Measurements from ENCODE around the gene COX5B.

DNA sequence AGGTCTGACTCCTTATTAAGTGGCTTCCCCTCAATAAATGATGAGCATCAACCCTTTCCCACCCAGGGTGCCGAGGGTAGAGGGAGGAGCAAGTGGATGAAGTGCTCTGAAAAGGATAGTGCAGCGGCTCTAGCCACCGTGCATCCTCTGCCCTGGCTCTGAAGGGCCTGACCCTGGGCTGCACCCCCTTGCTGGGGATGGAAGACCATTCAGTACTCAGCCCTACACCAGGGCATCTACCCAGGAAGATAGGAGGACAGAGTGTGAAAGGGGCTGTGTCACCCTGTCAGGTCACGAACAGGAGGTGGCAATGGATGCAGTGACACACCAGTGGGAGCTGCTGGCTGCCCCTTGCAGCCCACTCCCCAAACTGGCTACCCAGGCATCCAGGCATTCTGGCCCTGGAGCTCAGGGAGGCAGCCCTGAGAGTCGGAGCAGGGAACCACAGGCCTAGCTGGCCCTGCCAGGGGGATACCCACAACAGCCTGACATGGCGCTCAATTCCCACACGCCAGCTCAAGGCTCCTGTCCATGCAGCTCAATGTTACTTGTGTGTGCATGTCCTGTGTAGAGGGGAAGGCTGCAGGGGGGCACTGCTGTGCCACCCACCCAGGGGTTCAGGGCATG is 10.4 kb downstream of the COX5B start:
- TF ChIP-seq POLR2A (IDR thresholded peaks at IDR 0.05; ENCODE audit: low read depth, low read length) (no peak), POLR2AphosphoS5 (IDR thresholded peaks at IDR 0.05; ENCODE audit: low read depth, low read length) (no peak)

All from GM12892 (cell line).